Effector CD8-positive, alpha-beta T cell (primary cell): ENCODE data around the gene RPL15.
"Not testable (repeated sequence)": the region's sequence is repeated elsewhere in the genome, so short reads cannot be mapped to it uniquely, and the experiment has no call there.

Experiments used
- DNase-seq: peaks from one replicate; lab custom pipeline; 2025; lab: John Stamatoyannopoulos, UW
- total RNA-seq, 4 experiments: gene quantifications; one replicate each; lab custom pipeline; 2026; lab: John Stamatoyannopoulos, UW

Gene RPL15
- 571 to 918 (median 678) reads per million in 4 experiments for total RNA-seq

GRCh38 chr3:23916886-23917678 is at the start of gene RPL15, which contains the start of gene NKIRAS1:
Gene RPL15 (plus strand): TSS chr3:23917132. CDS start chr3:23917860, 728 bp downstream.
Gene NKIRAS1 (minus strand): TSS chr3:23916990. CDS start chr3:23910904, 6,086 bp downstream.
- DNase-seq, result peak; percentile 95

- no peak for DNase-seq
Observed at GRCh38 chr3:23867400-23867799, 49.5 kb upstream of the RPL15 start.

DNA sequence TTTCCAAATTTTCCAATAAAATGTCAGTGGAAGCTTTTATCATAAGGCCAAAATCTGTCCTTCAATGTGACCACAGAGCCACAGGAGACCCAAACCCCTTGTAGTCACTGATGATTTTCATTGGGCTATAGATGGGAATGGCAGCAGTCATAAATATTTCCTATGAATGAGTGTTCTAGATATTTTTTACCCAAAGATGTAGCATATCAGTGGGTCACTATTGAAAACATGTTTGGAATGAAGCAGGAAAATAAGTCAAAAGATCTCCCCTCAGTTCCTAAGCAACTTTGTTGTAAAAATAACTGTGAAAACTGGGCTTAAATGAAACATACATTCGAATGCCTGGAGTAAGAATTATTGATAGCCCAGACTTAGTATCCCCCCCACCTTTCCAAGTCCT is 49.1 kb upstream of the RPL15 start:
- no peak for DNase-seq

DNA sequence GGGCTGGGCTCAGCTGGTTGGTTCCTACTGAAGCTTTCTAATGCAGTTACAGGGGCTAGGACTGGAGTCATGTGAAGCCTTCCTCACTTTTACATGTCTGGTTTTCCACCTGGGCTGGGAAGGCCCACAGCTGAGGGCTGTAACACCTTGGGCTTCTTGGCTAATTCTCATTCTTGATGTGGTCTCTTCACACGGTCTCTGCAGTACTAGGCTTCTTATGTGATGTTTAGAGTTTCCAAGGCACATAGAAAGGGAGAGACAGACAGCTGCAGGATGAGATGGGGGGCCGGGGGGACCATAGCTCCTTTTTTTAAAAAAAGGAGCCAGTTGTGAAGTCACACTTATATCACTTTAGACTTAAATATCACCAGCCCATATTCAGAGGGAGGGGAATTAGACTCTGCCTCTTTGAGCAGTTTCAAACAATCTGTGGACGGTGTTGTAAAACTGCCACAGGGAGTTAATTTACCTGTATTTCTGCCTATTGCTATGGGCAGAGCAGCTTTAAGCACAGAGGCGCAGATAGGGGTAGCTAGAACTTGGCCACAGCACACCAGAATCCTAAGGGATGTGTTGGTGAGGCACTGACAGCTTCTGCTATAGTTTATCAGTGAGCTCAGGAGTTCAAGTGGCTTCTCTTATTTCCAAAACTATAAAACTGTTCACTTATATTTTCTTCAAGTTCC is 46.8 kb upstream of the RPL15 start:
- DNase-seq, result no peak

DNA sequence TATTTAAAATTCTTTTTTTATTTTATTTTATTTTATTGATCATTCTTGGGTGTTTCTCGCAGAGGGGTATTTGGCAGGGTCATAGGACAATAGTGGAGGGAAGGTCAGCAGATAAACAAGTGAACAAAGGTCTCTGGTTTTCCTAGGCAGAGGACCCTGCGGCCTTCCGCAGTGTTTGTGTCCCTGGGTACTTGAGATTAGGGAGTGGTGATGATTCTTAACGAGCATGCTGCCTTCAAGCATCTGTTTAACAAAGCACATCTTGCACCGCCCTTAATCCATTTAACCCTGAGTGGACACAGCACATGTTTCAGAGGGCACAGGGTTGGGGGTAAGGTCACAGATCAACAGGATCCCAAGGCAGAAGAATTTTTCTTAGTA is 46.3 kb upstream of the RPL15 start:
- DNase-seq, result not testable (repeated sequence)

DNA sequence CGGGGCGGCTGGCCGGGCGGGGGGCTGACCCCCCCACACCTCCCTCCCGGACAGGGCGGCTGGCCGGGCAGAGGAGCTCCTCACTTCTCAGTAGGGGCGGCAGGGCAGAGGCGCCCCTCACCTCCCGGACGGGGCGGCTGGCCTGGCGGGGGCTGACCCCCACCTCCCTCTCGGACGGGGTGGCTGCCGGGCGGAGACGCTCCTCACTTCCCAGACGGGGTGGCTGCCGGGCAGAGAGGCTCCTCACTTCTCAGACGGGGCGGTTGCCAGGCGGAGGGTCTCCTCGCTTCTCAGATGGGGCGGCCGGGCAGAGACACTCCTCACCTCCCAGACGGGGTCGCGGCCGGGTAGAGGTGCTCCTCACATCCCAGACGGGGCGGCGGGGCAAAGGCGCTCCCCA is 45.6 kb upstream of the RPL15 start:
- DNase-seq, result not testable (repeated sequence)

DNA sequence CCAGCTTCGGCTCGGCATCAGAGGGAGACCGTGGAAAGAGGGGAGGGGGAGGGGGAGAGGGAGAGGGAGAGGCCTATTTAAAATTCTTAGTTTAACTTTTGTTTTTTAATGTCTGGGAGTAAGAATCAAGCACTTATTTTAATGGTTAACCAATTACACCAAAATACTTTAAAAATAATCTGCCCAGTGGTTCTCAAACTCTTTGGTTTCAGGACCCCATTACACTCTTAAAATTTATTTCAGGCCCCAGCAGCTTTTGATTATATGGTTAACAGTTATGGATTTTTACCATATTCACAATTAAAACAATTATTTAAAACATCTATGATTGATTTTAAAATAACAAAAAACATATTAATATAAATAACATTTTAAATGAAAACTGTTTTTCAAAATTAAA is 44.6 kb upstream of the RPL15 start:
- DNase-seq, result no peak

GRCh38 chr3:23873941-23874340 is 43.0 kb upstream of the RPL15 start:
- DNase-seq, result no peak

DNA sequence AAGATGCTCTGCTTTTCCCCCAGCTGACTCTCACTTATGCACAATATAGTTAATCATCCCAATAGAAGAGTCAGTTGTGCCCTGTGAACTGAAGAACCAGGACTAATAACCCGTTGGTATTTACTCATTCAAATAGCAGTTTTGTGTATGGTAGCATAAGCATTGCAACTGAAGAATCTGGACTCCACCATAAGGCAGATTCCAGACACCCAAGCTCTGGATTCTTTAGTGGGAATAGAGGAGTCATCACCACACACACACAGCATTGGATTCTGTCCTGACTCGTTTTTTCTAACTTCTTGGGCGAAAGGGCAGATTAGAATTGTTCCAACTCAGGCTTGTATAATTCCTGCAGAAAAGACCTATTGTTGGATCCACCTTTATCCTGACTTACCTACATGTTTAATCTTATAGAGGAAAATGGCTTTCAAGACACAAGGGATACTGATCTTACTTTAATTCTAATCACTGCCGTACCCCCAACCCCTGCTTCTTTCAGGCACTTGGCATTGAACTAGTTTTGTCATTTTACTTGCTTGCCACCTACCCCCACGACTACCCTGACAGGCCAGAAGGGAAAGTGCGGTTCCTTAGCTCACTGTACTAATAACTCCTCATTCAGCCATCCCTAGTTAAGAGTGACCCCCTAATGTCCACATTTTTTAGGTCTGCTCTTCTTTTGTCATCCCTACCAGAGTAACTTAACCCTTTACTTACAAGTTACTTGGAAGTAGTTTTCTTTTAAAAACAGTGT is 42.4 kb upstream of the RPL15 start:
- no peak for DNase-seq

DNA sequence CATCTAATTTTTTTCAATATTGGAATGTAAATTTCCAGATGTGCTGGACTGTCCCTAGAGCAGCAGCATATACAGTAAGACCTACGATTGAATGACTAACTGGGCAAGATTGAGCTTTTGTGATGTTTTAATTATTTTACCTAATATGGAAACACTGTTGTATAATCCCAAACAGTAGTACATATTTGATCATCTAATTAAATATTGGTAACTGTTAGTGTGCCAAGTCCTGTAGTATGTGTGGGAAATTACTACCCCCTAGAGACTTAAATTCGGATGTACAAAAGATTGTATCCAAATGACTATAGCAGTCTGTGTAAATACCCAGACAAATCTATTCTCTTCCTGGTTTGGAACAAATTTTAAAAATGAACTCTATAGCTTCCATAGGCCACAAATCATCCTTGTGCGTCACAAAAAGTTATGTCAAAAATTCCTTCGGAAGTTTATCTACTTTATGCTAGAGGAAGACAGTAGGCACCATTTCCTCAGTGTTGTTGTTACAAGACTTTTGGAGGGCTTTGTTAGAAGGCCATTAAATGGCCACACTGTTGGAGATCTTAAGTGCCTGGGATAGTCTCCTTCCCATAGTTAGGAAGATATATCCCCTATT is 41.7 kb upstream of the RPL15 start:
- DNase-seq, result no peak

DNA sequence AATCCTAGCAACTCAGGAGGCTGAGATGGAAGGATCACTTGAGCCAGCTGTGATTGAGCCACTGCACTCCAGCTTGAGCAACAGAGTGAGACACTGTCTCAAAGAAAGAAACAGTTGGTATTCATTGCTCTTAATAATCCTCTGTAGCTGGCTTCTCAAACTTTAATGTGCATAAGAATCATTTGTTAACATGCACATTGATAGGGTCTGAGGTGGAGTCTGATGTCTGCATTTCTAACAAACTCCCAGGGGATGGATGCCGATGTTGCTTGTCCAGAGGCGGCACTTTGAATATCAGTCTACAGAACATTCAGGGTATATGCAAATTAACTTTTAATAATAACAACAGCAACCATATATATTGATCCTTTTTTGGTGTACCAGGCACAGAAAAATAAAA is 40.0 kb upstream of the RPL15 start:
- no peak for DNase-seq

- no peak for DNase-seq
Observed at GRCh38 chr3:23877329-23877980, 39.5 kb upstream of the RPL15 start.

DNA sequence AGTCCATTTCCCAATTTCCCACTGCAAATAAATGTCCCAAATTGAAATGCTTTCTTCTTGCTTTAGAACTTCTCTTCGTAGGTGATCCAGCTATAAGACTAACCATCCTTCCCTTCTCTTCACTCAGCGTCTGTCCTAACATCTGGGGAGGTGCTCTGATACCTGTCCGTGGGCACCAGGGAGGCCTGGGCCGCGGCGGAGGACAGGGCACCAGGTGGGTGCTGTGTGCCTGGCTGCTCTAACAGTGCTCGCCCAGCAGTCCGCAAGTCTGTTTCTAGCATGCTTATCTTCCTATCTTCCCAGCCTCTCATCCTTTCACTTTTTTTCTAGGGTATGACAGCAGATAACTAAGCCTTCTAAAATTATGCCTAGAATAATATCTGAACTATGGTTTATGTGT is 37.4 kb upstream of the RPL15 start:
- no peak for DNase-seq

- DNase-seq, result no peak
Observed at GRCh38 chr3:23880703-23881339, 36.1 kb upstream of the RPL15 start.

GRCh38 chr3:23881993-23882392 is 34.9 kb upstream of the RPL15 start:
- not testable (repeated sequence) for DNase-seq

DNA sequence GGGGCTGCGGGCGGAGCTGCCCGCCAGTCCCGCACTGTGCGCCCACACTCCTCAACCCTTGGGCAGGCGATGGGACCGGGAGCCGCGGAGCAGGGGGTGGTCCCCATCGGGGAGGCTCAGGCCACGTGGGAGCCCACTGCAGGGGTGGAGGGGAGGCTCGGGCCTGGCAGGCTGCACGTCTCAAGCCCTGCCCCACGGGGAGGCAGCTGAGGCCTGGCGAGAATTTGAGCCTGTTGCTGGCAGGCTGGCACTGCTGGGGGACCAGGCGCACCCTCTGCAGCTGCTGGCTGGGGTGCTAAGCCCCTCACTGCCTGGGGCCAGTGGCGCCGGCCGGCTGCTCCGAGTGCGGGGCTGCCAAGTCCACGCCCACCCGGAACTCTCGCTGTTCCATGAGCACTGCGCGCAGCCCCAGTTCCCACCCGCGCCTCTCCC is 34.4 kb upstream of the RPL15 start:
- no peak for DNase-seq

- no peak for DNase-seq
Observed at GRCh38 chr3:23884481-23884880, 32.5 kb upstream of the RPL15 start.

GRCh38 chr3:23885210-23885609 is 31.7 kb upstream of the RPL15 start:
- no peak for DNase-seq

- DNase-seq, result no peak
Observed at GRCh38 chr3:23886311-23886710, 30.6 kb upstream of the RPL15 start.

GRCh38 chr3:23888617-23889228 is 28.2 kb upstream of the RPL15 start:
- DNase-seq, result no peak

DNA sequence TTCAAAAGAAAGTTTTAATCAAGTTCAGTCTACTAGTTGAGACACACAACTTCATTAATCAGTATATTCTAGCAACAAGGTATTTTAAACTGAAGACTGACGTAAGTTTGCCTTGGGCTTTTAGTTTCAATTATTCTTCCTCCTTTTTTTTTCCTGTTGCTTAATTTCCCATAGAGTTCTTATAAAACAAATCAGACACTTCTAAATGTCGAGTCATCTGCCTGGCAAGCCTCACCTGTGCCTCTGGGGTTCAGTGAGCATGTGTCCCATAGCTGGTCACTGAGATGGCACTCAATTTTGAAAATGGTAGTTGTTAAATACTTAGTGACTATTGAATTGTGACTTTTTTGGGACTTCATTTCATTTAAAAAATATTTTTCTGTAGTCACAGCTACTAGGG is 27.5 kb upstream of the RPL15 start:
- no peak for DNase-seq
